DND-41 (cell line): ENCODE measurements around the gene CACNA1A.

Experiments used
- ATAC-seq: fragments of 200-7000 bp; cut with Tn5 transposase; 3 replicates; pipeline ENCODE4 v1.9.1; 2021; ENCODE audit warnings: low read depth; ENCODE audit not compliant: insufficient read depth
- DNase-seq: peaks from one replicate; pipeline ENCODE4 v3.0.0-alpha.2; 2020
- H2AFZ ChIP-seq: 2 replicates; pipeline ENCODE4 v1.6.0; 2012; ENCODE audit warnings: low read depth, low read length
- H3K27ac ChIP-seq: 2 replicates; pipeline ENCODE4 v1.5.1; 2012; ENCODE audit warnings: low read length, inconsistent platforms
- H3K27me3 ChIP-seq: fragments of 200-600 bp; sonication (generic); 2 replicates; pipeline ENCODE4 v1.6.0; 2012; ENCODE audit warnings: low read length, mild to moderate bottlenecking, inconsistent platforms; ENCODE audit not compliant: insufficient read depth, poor library complexity
- H3K36me3 ChIP-seq: 2 replicates; pipeline ENCODE4 v1.5.1; 2012; ENCODE audit warnings: low read length, inconsistent platforms; ENCODE audit not compliant: insufficient read depth
- H3K4me1 ChIP-seq: 2 replicates; pipeline ENCODE4 v1.5.1; 2012; ENCODE audit warnings: mild to moderate bottlenecking, low read length; ENCODE audit not compliant: insufficient read depth
- H3K4me2 ChIP-seq: 2 replicates; pipeline ENCODE4 v1.6.0; 2012; ENCODE audit warnings: mild to moderate bottlenecking, moderate library complexity, low read length, inconsistent platforms; ENCODE audit not compliant: insufficient read depth
- H3K4me3 ChIP-seq, 2 experiments: fragments of 200-600 bp in 1 of 2; shearing (Covaris generic) in 1 of 2; 2 replicates each; pipeline ENCODE4 v1.5.1; 2012 to 2016; ENCODE audit warnings: inconsistent platforms in 2 of 2, low read length in 2 of 2, mild to moderate bottlenecking in 2 of 2, low read depth in 1 of 2, moderate library complexity in 1 of 2
- H3K79me2 ChIP-seq: 2 replicates; pipeline ENCODE4 v1.6.0; 2012; ENCODE audit warnings: low read length, inconsistent platforms; ENCODE audit not compliant: insufficient read depth
- H3K9ac ChIP-seq: 2 replicates; pipeline ENCODE4 v1.6.0; 2012; ENCODE audit warnings: low read depth, mild to moderate bottlenecking, inconsistent platforms, low read length, moderate library complexity
- H3K9me3 ChIP-seq: 2 replicates; pipeline ENCODE4 v1.5.1; 2012; ENCODE audit warnings: low read length, moderate library complexity, mild to moderate bottlenecking, inconsistent platforms; ENCODE audit not compliant: insufficient read depth, severe bottlenecking
- H4K20me1 ChIP-seq: 2 replicates; pipeline ENCODE4 v1.6.0; 2012; ENCODE audit warnings: low read length; ENCODE audit not compliant: insufficient read depth
- EZH2 ChIP-seq: IDR thresholded peaks from 3 replicates; pipeline ENCODE4 v1.6.1; 2012; ENCODE audit warnings: borderline replicate concordance, low read depth, mild to moderate bottlenecking, moderate library complexity, low read length, inconsistent platforms; ENCODE audit not compliant: severe bottlenecking
- TF ChIP-seq, protein P1 (sequence below): IDR thresholded peaks from 2 replicates; pipeline ENCODE4 v1.5.1; 2012; ENCODE audit warnings: borderline replicate concordance, low read length, moderate library complexity, mild to moderate bottlenecking; ENCODE audit not compliant: poor library complexity, severe bottlenecking; ENCODE audit errors: extremely low read depth

CACNA1A gene

DNA sequence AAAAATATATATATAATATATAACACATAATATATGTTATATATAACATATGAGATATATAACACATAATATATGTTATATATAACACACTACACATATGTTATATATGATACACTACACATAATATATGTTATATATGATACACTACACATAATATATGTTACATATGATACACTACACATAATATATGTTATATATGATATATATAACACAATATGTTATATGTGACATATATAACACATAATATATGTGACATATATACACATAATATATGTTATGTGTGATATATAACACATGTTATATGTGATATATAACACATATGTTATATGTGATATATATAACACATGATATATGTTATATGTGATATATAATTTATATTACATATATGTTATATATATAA lies 129.7 kb downstream of the CACNA1A start:
- H4K20me1 ChIP-seq = no peaks in the 10 kb centered on the region
- H3K27ac ChIP-seq = no peak overlapping the region
- H3K4me1 ChIP-seq = no peaks in the 10 kb centered on the region
- no peaks in the 10 kb centered on the region for H3K36me3 ChIP-seq
- no peaks in the 10 kb centered on the region for H3K9me3 ChIP-seq
- H3K4me2 ChIP-seq = no peak overlapping the region
- no peaks in the 10 kb centered on the region for H3K27me3 ChIP-seq
- ATAC-seq (no peak), DNase-seq (no peak)
- H2AFZ ChIP-seq = no peak overlapping the region
- no peak for TF ChIP-seq EZH2
- TF ChIP-seq, protein P1, sequence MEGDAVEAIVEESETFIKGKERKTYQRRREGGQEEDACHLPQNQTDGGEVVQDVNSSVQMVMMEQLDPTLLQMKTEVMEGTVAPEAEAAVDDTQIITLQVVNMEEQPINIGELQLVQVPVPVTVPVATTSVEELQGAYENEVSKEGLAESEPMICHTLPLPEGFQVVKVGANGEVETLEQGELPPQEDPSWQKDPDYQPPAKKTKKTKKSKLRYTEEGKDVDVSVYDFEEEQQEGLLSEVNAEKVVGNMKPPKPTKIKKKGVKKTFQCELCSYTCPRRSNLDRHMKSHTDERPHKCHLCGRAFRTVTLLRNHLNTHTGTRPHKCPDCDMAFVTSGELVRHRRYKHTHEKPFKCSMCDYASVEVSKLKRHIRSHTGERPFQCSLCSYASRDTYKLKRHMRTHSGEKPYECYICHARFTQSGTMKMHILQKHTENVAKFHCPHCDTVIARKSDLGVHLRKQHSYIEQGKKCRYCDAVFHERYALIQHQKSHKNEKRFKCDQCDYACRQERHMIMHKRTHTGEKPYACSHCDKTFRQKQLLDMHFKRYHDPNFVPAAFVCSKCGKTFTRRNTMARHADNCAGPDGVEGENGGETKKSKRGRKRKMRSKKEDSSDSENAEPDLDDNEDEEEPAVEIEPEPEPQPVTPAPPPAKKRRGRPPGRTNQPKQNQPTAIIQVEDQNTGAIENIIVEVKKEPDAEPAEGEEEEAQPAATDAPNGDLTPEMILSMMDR = no peak
- no peak overlapping the region for H3K4me3 ChIP-seq
- H3K9ac ChIP-seq = no peak overlapping the region
- H3K79me2 ChIP-seq = no peaks in the 10 kb centered on the region

- Histone ChIP-seq H3K27me3 (no peaks in the 10 kb centered on the region), H4K20me1 (no peaks in the 10 kb centered on the region), H3K4me2 (no peak overlapping the region), H3K27ac (no peak overlapping the region), H3K9me3 (no peaks in the 10 kb centered on the region), H2AFZ (no peak overlapping the region), H3K36me3 (no peaks in the 10 kb centered on the region), H3K79me2 (no peaks in the 10 kb centered on the region), H3K9ac (no peak overlapping the region), H3K4me3 (no peak overlapping the region), H3K4me1 (no peaks in the 10 kb centered on the region)
- DNase-seq (no peak), ATAC-seq (no peak)
- TF ChIP-seq EZH2 = no peak
- TF ChIP-seq, protein P1 = no peak
Measured at GRCh38 chr19:13373599-13373998, 132.7 kb downstream of the CACNA1A start.

DNA sequence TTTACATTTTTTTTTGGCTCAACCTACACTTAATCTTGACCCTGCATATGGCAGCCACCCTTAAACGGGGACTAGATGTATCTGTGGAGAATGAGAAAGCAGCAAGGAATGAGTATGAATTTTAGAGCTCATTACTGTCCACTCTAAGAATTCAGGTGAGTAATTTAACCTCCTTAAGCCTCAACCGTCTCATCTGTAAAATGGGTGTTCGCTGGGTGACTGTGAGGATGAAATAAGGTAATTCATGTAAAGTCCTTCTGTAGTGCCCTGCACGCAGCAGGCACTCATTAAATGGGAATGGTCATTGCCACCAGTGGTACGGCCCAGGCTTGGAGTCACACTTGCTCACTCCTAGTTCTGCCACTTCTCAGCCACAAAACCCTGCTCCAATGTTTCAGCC lies 135.3 kb downstream of the CACNA1A start:
- no peak for DNase-seq
- no peaks in the 10 kb centered on the region for H3K9me3 ChIP-seq

More for the DNA sequence above, 135.3 kb downstream of the CACNA1A start:
- TF ChIP-seq, protein P1 = no peak
- no peak for TF ChIP-seq EZH2
- no peak overlapping the region for H3K9ac ChIP-seq
- H3K27ac ChIP-seq = no peak overlapping the region
- no peaks in the 10 kb centered on the region for H3K4me1 ChIP-seq
- ATAC-seq = no peak
- no peaks in the 10 kb centered on the region for H3K27me3 ChIP-seq
- H3K4me2 ChIP-seq = no peak overlapping the region
- H3K36me3 ChIP-seq = no peaks in the 10 kb centered on the region
- no peaks in the 10 kb centered on the region for H4K20me1 ChIP-seq
- no peak overlapping the region for H3K4me3 ChIP-seq
- H3K79me2 ChIP-seq = no peaks in the 10 kb centered on the region
- H2AFZ ChIP-seq = no peak overlapping the region
